ENCODE data around the gene NDUFAF8.
A peak's percentile ranks its signal among the peaks of the same experiment; 100 is the strongest.

Gene NDUFAF8

DNA sequence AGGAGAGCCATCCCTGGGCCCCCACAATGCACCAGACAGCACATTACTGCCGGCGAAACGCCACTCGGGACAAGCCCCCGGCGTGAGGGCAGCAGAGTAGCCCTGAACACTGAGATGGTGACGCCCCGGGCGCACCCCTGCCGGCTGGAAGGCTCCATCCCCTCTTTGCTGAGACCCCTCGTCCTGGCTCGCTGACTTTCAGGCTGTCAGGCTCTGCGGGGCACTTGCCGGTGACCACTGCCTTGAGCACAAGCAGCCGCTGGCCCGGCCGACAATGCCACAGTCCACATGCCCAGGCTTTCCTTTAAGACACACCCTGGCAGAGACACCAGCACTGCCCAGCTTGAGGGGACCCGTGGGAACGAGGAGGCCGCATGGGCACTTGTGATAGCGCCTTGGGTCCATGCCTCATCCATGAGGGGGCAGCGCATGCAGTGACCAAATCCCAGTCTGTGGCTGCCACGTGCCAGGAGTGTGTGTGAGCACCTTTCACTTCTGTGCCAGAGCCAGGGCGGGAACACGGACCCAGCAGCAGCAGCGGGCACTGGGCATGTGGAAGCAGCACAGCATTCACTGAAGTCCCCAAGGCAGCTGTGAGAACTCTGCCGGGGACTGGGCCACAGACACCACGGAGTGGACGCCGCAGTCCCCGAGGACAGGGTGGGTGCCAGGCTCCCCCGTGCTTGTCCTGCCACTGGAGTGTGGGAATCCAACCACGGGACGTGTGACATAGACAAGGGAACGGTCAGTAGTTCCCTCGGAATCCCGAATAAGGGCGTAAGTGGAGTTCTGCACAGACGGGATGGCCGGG is 24.5 kb downstream of the NDUFAF8 start:
- Histone ChIP-seq H3K4me3 (no peak overlapping the region), H3K27ac (no peak overlapping the region)

DNA sequence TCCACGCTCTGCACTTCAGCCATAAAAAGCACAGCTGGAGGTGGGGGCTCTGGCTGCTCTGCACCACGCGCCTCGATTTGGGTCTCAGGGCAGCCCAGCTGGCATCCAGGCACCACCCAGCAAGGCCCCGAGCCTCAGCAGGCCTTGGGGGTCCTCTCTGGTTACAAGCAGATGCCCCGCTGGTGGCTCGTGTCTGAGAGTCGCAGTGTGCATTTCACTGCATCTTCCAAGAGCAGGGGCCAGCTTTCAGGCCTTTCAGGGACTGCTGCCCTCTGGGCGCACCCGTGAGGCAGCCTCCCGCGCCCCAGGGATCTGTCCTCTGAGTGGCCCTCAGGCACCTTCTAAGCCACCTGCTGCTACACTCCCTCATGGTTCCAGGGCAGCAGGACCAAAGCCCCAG is 25.5 kb downstream of the NDUFAF8 start:
- H3K27ac ChIP-seq = no peak overlapping the region

DNA sequence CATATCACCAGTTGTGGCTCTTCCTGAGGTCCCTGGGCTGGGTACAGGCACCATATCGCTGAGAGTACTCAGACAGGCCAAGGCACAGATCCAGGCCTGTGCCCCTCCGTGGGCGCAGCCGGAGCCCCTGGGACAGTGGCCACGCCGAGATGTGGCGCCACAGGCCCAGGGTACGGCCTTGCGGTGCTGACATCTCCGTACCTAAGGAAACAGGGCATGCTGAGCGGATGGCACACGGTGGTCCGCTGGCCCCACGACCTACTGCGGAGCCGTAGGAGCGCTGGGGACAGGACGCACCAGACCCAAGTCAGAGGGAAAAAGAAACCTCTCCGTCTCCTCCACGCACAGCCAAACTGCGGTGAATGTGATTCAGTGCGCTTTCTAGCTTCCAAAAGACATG is 26.5 kb downstream of the NDUFAF8 start:
- no peak overlapping the region for H3K4me3 ChIP-seq
- H3K27ac ChIP-seq = no peak overlapping the region

More for the DNA sequence above, 25.5 kb downstream of the NDUFAF8 start:
- H3K4me3 ChIP-seq = no peak overlapping the region

DNA sequence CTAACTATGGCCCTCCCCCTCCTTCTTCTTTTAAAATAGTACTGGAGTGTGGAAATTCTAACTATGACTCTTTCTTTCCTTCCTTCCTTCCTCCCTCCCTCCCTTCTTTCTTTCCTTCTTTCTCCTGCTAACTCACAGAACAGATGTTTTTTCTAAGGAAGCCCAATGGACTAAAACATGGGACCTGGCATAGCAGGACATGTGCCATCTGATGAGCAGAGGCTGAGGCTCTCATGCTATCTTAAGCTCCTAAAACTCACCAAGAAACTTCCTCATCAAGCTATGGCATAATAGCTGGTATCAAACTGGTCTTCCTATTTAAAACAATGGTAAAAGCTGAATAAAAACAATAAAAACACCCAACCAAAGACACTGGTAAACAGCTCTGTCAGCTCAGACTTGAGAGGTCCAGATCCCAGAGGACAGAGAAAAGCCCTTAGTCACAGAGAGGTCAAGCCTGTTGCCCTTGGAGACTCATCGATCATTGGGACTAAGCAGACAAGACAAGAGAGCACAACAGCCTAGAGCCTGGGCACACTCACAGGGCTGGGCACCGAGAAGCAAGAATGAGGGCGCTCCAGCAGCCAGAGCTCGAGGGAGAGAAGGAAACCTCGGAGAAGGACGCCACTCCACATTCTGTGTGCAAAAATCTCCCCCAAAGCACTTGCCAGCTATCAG is 28.4 kb downstream of the NDUFAF8 start:
- no peak overlapping the region for H3K27ac ChIP-seq
- H3K4me3 ChIP-seq = no peak overlapping the region

DNA sequence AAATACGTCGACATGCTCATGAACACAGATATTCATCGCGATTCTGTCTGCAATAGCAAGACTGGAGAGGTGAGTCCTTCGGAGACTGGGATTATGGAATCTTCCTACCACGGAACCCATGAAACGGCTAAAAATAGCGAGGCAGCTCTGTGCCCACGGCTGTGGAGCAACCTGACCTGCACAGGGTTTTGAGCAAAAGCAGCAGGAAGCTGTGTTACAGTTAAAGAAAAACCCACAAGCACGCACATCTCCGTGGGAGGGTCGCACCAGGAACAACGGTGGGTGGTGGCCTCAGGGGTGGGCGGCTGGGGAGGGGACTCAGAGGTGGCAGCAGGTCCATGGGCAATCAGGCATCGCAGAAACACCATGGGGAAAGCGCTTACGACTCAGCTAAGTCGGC is 31.2 kb downstream of the NDUFAF8 start:
- no peak overlapping the region for H3K27ac ChIP-seq
- H3K4me3 ChIP-seq = no peak overlapping the region

DNA sequence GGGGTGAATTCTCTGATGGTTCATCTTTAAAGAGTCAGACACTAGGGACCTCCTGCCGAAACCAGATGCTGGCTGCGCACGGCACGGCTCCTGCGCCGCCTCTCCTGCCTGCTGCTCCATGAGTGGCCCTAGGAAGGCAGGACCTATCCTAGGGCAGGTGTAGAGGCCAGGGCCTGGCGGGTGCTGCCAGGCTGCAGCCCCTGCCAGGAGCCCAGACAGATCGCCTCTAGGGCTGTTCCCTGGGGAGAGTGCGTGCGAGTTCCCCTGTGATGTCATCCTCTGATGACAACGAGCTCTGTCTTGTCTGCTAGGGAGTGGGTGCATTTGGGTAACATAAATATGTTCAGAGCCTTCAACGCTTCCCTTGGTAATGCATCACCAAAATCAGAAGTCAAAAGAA is 32.1 kb downstream of the NDUFAF8 start:
- no peak overlapping the region for H3K4me3 ChIP-seq
- no peak overlapping the region for H3K27ac ChIP-seq

DNA sequence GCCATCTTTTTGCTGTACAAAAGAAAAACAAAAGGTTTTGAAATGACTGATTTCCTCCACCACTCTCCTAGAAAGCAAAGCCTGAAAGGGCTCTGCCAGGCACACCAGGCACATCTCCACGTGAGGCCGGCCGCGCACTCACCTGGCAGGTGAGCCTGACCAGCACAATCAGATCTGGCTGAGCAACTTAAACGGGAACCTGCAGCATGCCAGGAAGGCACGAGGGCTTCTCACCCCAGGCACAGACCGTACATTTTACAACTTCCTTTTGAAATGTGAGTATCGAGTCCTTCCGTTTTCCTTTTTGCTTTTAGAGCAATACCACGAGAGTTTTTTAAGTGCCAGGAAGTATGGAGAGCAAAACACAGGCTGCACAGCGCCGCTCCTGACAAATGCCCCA is 33.5 kb downstream of the NDUFAF8 start:
- Histone ChIP-seq H3K4me3 (no peak overlapping the region), H3K27ac (no peak overlapping the region)

DNA sequence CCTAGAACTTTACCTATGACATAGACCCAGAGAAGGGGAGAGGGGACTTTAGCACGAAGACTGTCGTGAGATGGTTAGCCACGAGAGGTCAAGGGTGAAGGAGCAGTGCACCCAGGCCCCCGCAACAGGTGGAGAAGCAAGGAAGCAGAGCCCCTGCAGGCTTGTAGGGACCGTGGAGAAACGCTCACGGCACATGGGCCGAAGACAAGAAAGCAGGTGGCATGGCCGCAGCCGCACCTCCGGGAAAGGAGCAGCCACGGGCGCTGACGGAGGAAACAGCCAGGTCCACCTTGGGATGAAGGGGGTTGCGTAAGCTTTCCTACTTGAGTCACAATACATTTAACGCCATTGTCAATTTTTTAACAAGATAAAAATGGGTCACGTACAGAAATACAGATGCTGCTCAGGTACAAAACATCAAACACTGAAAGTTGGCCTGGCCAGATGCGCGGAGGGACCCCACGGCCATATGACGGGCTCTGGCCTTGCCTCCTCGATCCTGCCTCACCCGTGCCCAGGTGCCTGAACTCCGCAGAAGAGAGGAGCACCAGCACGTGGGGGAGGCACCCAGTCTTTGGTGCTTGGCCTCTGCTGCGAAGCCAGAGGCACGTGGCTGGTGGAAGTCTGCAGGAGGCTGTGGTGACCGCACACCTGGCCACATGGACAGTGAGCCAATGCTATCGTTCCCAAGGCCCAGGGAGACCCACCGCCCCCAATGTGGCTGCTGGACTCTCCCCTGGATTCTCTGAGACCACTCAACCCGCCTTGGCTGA is 34.8 kb downstream of the NDUFAF8 start:
- H3K4me3 ChIP-seq = no peak overlapping the region
- H3K27ac ChIP-seq = no peak overlapping the region

DNA sequence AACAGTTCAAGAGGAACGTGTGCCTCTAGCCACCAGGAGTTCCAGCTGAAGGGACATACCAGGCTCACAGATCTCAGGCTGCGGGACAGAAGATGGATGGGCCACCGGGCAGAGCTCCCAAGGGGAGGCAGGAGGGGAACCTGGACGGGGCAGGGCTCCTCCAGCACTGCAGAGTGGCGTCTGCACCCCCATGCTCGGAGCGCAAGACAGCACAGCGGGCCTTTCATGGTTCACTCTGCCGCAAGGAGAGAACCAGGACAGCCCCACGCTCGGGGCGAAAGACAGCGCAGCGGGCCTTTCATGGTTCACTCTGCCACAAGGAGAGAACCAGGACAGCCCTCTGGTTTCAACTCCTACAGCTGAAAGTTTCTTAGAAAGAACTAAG is 35.3 kb downstream of the NDUFAF8 start:
- Histone ChIP-seq H3K4me3 (no peak overlapping the region), H3K27ac (no peak overlapping the region)

DNA sequence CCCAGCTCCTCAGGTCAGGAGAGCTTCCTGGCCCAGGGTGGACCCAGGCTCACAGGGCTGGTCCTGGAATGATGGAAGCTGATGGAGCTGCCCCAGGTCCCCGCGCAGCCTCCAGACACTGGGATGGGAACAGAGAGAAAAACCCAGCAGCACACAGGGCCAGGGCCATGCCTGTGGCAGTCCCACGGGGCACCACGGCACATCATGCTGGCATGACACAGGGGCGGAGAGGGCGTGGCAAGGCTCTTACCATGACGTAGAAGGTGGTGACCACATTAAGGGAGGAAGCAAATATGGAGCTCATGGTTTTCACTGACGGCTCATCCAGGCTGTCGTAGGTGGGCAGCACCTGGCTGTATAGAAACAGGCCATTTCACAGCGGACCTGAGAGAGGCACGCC is 37.7 kb downstream of the NDUFAF8 start:
- Histone ChIP-seq H3K4me3 (no peak overlapping the region), H3K27ac (no peak overlapping the region)

DNA sequence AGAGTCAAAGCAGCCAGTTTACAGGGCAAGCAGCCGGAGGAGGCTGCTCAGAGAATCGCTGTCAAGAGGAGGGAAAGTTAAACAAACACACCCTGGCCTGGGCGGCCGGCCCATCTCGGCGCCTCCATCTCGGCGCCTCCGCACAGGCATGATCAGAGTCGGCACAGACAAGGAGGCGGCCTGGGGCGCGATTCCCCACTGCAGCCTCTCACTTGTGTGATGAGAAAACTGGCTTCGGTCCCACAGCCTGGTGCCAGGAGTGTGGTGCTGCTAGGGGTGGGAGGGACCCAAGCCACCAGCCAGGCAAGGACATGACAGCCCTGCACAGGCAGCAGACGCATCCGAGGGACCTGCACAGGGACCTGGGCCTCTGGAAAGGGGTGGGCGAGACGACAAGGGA is 38.3 kb downstream of the NDUFAF8 start:
- Histone ChIP-seq H3K4me3 (no peak overlapping the region), H3K27ac (no peak overlapping the region)

DNA sequence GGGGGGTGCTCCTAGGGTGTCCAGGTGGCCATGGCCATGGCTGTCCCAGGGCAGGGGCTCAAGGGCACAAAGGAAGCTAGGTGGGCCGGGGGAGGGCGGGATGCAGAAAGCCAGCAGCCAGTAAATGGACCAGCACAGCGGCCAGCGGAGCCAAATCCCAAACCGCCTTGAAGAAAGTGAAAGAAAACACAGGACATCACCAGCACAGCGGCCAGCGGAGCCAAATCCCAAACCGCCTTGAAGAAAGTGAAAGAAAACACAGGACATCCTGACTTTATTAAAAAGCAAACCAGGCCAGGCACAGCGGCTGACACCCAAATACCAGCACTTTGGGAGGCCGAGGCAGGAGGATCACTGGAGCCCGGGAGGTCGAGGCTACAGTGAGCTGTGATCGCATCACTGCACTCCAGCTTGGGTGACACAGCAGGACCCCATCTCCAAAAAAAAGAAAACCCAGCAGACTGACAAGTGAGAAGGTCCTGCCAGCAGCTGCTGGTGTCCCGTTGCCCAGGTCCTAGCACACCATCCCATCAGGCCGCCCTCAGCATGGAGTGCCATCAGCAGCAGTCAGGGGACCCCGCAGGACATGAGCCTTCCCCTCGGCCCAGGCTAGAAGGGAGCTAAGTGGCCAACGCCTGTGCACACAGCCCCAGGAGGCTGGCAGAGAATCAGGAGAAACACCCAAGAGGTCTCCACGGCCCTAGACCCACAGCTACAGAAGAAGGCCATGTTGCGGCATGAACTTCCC is 39.0 kb downstream of the NDUFAF8 start:
- Histone ChIP-seq H3K27ac (no peak overlapping the region), H3K4me3 (no peak overlapping the region)

DNA sequence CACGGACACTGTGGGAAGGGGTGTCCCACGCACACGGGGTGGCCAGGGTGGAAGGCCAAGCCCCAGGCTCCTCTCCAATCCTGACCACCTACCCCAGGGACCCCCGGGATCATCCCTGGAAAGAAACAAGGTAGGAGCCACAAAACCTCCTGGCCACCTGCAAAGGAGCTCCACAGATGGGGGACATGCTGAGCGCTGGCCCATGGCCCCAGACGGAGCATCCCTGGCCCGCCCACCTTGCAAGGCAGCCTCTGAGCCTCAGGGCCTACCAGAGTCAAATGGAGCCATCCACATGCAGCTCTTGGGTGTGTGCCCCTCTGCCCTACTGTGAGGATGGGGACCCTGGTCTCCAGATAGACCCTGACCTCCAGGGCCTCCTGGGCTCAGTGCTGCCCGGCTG is 39.7 kb downstream of the NDUFAF8 start:
- Histone ChIP-seq H3K4me3 (no peak overlapping the region), H3K27ac (no peak overlapping the region)

DNA sequence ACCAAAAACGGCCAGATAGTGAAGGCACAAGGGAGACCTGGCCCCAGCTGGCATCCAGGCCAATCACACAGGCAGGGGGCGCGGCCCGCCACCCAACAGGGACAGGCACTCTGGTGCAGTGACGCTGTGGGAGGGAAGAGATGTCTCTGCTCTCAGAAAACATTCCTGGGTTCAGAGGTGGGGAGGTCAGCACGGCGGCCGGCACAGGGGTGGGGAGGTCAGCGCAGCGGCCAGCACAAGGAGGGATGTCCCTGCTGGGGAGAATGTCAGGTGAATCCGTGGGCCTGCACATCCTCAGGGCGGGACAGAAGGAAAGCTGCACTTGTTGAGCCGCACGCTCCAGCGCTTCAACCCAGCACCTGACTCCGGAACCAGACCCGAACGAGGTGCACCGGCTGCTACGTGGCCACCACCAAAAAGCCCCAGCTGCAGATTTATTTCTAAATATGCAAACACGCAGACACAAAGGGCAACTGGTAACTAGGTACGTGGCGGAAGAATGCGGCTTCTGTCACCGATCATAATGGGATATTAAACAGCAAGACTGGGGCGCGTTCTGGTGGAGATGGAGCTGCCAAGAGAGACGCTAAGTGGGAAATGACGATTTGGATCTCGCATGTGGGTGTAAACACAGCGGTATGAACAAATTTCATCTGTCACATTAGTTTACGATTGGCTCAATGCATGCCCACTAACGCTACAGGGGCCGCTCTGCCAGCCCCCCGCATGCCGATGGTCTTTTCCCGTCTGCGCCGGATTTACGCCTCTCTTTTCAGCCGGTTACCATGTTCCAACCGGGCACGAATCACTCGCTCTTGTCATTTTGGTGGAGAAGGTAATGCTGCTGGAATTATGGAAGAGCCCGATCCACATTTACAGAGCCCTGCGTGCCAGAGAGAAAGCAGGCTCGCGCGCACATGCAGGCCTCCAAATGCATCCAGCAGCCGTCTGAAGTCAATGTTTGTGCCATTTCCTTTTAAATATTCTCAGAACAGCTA is 40.5 kb downstream of the NDUFAF8 start:
- Histone ChIP-seq H3K4me3 (no peak overlapping the region), H3K27ac (no peak overlapping the region)

DNA sequence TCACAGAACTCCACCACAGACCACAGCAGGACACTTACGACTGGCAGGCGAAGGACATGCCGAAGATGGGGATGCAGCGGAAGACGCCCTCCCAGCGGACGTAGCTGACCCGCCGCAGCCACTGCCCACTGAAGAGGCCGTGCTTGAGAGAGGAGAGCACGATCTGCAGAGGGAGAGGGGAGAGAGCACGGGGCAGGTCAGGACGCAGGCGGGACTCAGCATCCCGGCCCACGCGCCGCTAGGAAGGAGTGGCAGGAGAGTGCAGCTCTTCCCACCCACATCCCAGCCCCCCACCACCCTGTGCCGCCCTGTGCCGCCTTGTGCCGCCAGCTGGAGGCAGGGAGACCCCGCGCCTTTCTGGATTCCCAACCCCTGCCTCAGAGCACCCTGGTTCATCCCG is 41.5 kb downstream of the NDUFAF8 start:
- Histone ChIP-seq H3K27ac (no peak overlapping the region), H3K4me3 (no peak overlapping the region)

DNA sequence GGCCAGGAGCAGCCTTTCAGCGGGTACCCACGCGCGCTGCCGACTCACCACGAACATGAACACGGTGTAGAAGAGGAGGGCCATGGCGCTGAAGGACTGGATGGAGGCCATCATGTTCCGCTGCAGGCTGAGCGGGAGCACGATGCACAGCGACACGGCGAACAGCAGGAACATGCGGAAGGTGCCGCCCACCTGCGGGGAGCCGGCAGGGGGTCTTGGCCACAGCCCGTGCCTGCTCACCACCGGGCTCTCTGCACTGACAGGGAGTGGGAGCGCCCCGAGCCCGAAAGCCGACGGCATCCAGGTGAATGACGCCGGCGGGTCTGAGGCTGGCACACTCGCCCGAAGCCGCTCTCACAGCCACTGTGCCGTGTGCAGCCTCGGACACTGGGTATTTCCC is 43.0 kb downstream of the NDUFAF8 start:
- no peak overlapping the region for H3K27ac ChIP-seq
- H3K4me3 ChIP-seq = no peak overlapping the region

DNA sequence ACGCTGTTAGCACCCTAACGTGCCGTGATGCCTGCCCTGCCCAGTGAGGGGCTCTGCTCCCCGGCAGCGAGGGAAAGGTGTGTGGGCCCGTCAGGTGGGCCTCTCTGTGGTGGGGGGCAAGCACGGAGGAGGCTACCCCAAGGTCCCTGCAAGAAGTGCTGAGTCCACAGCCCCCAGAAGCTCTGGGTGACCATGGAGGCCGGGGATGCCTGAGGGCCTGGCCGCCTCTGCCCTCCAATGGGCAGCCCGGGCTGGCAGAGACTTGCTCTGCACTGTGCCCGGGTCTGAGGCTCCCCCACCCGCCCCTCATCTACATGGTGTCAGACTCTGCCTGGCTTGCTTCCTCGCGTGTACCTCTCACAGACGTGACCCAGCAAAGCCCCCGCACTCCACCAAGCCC is 43.8 kb downstream of the NDUFAF8 start:
- H3K4me3 ChIP-seq = no peak overlapping the region

DNA sequence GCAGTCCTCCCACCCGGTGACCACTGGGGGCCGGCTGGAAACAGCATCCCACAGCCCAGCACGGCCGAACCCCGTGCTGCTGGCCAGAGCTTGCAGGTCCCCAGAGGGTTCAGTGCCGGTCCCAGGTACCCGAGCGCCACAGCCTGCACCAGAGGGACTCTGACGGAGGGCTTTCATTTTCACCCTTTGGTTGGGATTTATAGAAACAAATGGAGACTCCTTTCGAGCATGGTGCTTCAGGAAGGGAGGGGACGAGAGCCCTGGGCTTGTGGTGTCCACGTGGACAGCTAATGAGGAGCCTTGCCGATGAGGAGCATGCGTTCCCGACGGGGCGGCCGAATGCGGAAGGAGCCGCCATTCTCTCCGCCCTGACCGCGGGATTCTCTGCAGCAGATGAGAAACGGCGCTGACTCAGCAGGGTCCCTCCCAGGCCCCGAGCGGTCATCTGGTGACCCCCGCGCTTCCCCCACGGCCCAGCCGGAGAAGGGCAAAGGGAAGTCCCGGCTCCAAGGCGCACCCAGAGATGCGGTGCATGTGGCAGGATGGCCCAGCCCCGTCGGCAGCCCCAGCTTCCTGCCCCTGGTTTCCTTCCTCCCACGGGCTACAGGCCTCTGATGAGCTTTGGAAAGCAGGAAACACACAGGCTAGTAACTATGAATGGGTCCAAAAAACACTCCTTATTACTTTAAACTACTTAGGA is 46.2 kb downstream of the NDUFAF8 start:
- peak overlapping the region in 20 of 21 experiments; percentile 55 to 90 (median 79) for H3K27ac ChIP-seq
- peak overlapping the region; percentile 17 to 35 (median 27) for H3K4me3 ChIP-seq

More for the DNA sequence above, 43.8 kb downstream of the NDUFAF8 start:
- H3K27ac ChIP-seq = no peak overlapping the region

Data from skin epidermis (tissue), 12 donors.